Fibroblast of upper back skin (primary cell): ENCODE measurements around the gene GEMIN7.
"Not testable (repeated sequence)": the region's sequence is repeated elsewhere in the genome, so short reads cannot be mapped to it uniquely, and the experiment has no call there.

Experiments
- DNase-seq: peaks from one replicate; pipeline ENCODE4 v3.0.0-alpha.2; 2013

The GEMIN7 gene

DNA sequence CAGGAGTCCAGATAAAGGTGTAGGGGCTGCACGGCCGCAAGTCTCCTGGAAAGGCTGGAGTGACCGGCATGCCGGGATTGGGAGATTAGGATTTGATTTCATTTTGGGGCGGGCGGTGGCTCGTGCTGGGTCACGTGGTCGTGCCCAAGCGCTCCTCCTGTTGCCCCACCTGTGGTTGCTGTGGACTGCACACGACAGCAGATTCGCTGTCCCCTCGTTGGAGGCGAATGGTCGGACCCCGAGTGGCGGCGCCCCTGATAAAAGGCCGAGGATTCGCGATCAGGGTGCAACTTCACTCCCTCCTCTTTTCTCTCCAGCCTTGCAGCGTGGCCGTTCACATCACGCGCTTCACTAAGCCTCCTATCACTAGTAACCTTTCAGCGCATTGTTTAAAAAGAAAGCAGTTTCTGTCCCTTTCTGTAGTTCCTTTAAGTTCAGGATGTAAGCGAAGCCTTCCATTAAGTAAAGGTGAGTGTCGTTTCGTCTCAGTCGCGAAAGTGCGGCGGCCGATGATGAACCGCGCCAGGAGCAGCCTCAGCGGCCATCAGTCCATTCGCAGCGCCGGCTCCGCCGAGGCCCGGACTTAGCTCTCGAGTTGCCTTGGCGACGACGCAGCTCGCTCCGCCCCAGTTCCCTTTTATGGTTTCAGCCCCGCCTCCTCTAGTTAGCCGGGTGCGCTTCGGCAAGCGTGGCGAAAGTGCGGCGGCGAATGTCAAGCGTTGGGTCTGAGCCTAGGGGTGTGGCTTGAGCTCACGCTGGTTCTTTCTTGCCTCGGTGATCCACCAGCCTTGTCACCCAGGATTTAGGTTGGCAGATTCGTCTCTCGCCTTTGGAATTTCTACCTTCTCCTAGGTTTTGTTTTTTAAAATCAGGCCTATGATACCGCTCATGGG is 12.2 kb downstream of the GEMIN7 start:
- peak; percentile 98 for DNase-seq

DNA sequence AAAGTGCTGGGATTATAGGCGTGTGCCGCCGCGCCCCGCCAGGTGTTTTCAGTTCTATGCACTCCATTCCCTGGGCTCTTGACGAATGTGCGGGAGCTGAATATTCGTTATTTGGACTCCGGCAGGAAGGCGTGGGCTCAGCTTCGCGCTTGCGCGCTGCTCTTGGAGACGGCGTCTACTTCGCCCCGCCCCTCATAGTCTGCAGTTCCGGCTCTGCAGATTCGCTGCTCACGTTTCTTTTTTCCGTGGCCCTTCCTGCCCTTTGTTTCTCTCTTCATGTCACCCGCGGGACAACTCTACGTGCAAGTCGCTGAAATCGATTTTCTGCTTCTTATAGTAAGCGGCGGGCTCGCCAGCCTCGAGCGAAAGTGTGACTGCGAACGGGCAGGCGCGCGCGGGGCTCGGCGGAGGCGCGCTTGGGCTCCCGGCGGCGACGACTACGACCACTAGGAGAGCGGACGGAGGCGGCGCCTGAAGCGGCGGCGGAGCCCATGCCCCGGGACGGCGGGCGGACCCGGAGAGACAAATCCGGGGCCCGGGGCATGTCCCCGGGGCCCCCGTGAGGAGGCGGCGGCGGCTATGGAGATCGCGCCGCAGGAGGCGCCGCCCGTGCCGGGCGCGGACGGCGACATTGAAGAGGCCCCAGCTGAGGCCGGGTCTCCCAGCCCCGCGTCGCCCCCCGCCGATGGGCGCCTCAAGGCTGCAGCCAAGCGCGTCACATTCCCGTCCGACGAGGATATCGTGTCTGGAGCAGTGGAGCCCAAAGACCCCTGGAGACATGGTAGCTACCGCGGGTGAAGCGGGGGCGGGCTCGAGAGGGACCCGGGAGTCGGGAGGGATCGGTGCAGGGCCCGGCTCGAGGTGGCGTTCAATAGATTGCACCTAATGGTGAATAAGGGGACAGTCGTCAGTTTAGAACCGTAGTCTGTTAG is 14.0 kb downstream of the GEMIN7 start, which contains the start of gene PPP1R37:
Gene PPP1R37, plus strand, starts transcription at position 433 of the 932 bp plus-strand sequence. Its CDS starts 147 bp downstream, at position 580.
- DNase-seq, result peak; percentile 98

- no peak for DNase-seq
Observed at GRCh38 chr19:45094137-45094536, 15.1 kb downstream of the GEMIN7 start.

DNA sequence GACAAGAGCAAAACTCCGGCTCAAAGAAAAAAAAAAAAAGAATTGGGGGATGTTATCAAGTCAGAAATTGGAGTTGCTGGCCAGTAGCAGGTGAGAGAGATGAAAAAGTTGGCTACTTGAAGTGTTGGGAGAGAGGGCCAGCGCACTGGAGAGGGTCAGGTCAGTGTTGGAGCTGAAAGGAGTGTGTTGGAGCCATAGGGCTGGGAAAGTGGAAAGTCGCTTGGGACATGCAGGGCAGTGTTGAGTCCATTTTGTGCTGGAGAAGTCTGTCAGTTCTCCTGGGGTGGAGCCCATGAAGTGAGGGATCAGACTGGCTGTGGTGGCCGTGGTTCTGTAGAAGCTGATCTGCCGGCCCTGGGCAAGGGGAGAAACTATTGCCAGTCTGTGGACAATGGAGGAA is 15.6 kb downstream of the GEMIN7 start:
- no peak for DNase-seq

GRCh38 chr19:45095496-45096413 is 16.7 kb downstream of the GEMIN7 start:
- no peak for DNase-seq

- no peak for DNase-seq
Observed at GRCh38 chr19:45096700-45097099, 17.6 kb downstream of the GEMIN7 start.

DNA sequence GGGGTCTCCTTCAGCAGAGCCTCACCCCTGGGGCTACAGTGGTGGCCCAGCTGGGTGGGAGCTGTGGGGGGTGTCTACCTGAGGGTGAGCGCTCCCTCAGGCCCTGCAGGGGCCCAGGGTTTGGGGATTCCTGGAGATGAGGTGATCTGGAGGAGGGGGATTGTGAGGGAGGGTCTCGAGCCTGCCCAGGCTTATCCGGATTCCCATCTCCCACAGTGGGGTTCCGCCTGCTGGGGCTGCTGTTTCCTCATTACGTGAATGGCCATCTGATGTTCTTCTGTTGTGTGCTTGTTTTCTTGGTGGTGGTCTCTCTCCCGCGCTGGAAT is 18.4 kb downstream of the GEMIN7 start:
- no peak for DNase-seq

- DNase-seq, result peak; percentile 90
Observed at GRCh38 chr19:45097776-45098520, 18.9 kb downstream of the GEMIN7 start.

- peak; percentile 21 for DNase-seq
Observed at GRCh38 chr19:45098521-45099466, 19.7 kb downstream of the GEMIN7 start.

- DNase-seq, result no peak
Observed at GRCh38 chr19:45099467-45100191, 20.6 kb downstream of the GEMIN7 start.

- DNase-seq, result no peak
Observed at GRCh38 chr19:45100201-45100600, 21.1 kb downstream of the GEMIN7 start.

DNA sequence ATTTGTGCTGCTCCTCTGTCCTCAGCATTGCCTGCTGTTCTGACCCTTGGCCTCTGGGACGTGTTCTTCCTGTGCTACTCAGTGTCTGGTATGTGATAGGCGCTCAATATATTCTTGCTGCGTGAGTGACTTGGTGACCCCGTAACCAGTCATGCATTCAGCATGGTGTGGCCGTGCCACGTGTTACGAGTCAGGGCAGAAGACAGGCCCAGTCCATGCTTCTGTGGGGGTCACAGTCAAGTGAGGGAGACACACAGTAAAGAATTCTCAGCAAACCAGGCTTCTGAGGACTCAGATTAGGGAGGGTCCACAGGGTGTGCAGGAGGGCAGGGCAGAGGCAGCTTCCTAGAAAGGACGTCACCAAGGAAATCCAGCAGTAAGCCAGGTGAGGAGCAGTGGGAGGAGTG is 21.8 kb downstream of the GEMIN7 start:
- DNase-seq, result no peak

- no peak for DNase-seq
Observed at GRCh38 chr19:45101806-45102205, 22.7 kb downstream of the GEMIN7 start.

DNA sequence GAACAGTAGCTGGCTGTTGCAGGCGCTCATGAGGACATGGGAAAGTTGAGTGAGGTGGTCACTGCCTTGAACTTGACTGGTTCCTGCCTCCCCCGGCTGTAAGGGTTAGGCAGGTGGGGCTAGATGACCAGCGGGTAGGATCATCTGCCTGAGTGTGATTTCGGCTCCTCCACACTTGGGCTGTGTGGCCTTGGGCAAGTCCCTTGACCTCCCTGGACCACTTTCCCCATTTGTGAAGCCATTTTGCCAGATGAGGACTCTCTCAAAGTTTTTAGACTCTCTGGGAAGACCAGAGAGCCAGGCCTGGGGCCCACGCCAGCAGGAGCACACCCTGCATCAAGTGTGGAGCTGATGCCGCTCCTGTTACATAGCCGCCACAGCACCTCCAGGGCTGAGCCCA is 23.4 kb downstream of the GEMIN7 start:
- no peak for DNase-seq

- DNase-seq, result peak; percentile 22
Observed at GRCh38 chr19:45103156-45103507, 24.1 kb downstream of the GEMIN7 start.

DNA sequence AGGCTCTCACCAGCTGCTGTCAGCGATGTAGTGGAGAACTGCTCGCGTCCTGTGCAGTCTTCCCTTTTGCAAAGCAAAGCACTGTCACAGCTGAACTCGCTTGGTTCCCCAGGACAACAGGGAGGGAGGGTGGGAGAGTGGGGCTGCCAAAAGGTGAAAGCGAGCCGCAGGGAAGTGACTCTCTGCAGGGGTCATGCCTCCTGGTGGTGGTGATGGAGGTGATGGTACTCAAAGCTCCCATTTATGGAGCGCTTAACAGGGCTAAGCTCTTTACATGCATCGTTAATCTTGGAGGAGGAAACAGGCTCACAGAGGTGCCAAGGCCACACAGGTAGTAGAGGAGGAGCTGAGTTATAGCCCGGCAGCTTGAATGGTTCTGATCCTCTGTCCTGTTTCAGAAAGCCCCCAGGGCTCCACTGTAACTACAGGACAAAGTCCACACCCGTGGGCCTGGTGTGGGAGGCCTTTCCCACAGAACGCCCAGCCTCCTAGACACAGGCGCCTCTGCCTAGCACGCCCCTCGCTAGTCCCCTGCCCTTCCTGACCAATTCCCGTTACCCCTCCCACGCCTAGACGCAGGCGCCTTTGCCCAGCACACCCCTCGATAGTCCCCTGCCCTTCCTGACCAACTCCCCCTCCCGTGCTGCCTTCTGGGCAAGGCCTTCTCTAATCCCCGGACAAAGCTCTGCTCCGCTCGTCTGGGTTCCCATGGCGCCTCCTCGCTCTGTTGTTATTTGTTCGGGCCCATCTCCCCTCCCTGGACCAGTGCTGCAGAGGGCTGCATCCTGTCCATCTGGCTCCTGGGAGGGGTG is 24.7 kb downstream of the GEMIN7 start:
- no peak for DNase-seq

DNA sequence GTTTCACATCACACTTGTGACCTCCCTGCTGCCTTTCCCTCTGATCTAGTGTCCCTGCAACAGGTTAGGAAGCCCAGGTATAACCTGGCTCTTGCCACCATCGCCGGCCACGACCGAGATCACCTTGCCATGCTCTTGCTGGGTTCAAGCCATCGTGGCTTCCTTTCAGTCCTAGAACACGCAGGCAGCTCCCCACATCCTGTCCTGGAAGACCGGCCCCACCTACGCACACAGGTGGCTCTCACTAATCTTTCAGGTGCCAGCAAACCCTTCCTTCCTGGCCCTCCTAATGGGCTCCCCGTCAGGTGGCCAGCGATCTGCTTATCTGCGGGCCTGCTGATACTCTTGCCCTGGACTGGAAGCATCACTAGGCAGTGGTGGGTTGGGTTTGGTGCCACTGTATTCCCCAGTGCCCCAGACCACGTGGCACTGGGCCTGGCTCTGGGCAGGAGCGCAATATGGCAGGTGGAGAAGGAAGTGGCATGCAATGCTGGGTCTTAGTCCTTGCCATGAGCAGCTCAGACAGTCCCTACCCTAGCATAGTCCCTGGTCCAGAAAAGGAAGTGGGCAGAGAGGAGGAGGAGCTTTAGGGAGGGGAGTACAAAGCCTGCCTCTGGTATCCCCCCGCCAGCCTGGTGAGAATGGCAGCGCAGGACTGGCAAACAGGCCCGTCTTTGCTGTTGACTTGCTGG is 25.7 kb downstream of the GEMIN7 start:
- DNase-seq, result no peak

DNA sequence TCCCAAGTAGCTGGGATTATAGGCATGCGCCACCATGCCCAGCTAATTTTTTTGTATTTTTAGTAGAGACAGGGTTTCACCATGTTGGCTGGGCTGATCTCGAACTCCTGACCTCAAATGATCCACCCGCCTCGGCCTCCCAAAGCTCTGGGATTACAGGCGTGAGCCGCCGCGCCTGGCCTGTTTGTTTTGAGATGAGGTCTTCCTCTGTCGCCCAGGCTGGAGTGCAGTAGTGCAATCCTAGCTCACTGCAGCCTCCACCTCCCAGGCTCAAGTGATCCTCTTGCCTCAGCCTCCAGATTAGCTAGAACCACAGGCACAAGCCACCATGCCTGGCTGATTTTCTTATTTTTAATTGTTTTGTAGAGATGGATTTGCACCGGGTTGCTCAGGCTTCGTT is 27.3 kb downstream of the GEMIN7 start:
- DNase-seq, result not testable (repeated sequence)
